ENCODE results near the gene GAS2L1.

GAS2L1 gene

DNA sequence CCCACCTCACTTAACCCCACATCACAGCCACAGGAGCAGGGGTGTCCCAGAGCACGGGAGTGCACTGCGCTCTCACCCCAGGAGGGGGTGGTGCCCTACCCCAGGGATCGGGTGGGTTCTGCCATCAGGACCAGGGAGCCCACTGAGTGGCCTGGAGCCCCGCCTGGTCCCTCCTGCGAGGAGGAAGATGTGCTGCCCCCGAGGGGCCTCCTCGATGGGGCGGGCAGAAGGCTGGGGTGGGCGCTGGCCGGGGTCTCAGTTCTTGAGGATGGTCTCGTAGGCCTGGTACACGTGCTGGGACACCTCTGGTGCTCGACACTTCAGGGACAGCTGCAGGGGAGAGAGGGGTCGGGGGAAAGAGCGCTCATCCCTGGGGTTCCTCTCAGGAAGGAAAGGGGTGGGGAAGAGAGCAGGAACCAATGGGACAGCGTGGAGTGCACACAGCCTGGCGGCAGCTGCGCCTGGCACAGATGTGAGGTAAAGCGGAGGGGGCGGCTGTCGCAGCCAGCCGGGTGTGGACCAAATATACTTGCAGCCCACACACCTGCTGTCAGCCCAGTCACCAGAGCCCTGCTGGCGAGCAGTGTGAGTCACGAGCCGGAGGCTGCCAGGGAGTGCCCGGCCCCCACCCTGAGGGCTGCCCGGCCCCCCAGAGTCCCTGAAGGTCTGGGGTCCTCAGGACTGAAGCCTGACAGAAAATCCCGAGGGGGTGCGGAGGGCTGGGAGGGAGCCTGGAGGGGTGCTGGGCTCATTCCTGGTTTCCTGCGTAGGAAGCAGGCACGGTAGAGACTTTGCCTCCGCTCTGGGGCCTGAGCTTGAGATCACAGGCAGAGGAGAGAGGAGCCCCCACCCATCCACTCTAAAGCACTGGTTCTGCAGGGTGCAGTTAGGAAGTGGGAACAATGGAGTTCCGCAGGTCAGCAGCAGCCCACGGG, 22.4 kb downstream of the GAS2L1 start:
- no peak for DNase-seq

DNA sequence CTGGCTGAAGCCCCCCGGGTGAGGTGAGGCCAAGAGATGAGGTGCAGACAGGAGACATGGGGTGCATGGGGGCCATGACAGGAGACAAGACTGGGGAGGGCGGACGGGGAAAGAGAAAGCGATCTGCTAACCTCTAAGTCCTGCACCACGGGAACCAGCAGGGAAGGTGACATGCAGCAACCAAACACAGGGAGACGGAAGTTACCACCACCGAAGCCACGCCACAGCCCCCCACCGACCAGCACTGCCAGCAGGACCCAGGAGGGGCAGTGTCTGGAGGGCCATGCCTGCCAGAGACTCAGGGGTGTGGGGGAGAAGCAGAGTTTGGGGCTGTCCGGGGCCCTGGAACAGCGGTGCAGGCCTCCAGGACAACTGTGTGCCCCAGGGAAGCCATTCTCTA, 23.1 kb downstream of the GAS2L1 start:
- DNase-seq, result no peak

DNA sequence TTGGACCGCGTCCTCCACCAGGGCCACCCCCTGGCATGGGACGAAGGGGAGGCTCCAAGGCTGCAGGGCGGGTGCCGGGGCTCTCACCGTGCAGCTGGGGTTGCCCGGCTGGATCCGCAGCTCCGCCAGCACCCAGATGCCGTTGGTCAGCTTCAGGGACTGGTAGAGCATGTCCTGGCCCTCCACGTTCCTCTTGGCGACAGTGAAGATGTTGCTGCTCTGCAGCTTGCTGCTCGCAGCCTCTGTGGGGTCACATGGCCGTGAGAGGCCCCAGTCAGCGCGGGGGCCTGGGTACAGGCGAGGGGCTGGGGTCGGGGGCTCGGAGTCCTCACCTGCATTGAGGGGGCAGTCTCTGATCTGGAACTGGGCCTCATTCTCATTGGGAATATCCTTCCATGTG, 23.8 kb downstream of the GAS2L1 start:
- DNase-seq, result no peak

DNA sequence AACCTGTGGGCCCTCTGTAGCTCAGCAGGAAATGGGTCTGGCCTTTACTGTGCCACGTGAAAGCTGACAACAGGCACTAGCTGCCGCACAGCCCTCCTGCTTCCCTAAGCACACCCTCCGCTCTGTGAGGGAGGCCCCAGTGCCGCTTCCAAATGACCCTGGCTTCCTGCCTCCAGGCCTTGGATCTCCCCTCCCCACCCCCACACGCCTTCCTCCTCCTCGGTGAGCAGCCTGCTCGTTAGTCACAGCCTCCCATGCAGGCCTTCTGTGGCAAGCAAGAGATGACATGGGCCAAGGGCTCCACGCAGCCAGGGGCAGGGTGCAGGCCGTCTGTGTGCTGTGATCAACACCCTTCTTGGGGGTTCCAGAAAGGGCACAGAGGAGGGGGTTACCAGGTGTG, 24.3 kb downstream of the GAS2L1 start:
- DNase-seq, result no peak

DNA sequence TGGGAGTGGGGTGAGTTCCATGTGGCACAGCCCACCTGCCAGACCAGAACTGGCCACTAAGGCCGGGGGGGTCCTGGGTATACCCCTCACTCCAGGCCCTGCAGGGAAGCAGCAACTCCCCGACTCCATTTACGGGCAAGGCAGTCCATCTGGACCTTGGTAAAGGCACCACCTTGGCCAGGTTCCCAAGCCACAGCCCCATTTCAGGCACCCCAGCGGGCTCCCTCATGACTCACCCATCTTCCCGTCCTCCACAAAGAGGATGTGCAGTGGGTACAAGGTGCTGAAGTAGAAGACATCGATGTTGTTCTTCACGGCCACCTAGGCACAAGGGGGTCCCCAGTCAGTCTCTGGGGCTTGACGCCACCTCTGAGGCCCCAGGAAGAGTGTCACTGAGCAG, 24.8 kb downstream of the GAS2L1 start:
- DNase-seq, result no peak

DNA sequence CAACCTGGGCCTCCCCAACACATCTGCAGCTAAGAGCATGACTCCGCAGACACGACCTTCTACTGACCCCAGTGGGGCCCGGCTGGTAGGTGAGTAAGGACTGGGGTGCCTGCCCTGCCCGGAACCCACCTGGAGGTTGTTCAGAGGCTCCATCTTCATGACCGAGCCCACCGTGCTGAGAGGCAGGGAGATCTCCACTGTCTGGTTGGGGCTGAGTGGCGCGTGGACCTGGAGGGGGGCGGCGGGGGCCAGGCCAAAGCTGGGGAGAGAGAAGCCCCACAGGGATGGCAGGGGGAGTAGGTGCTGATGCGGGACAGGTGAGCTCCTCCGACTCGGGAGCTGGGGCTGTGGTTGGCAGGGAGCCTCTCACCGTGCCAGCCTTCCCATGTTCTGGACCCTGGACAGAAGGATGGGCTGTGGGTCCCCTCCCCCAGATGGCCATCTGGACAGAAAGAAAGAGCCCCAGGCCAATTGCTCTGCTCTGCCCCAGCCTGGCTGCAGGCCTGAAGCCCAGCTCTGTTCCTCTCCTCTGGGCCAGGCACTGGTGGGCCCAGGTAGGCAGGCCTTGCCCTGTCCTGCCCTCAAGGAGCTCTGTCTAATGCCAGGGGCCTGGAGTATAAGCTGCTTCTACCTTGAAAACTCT, 25.3 kb downstream of the GAS2L1 start:
- DNase-seq, result no peak

DNA sequence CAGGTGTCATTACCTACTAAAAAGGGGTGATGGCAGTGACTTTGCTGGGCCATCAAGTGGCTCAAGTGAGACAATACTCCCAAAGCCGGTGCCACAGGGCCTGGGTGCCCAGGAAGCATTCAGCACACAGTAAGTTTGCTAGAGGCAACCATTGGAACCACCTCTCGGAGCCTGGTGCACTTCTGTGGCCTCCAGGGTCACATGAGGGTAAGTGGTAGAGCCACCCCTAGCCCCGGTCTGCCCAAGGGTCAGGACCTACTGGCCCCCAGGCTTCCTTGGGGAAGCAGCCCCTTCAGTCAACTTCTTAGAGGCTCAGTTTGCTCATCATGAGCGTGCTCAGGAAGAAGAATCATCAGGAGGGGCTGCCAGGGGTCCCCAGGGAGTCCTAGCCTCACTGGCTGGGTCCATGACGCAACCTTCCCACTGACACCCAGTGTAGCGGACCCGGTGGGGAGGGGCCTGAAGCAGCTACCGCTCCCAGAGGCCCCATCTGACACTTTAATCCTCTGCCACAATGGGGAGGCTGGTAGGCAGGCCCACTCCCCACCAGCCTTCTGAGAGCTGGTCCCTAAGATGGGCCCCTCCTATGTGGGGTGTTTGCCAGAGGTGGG, 26.5 kb downstream of the GAS2L1 start:
- DNase-seq, result no peak

DNA sequence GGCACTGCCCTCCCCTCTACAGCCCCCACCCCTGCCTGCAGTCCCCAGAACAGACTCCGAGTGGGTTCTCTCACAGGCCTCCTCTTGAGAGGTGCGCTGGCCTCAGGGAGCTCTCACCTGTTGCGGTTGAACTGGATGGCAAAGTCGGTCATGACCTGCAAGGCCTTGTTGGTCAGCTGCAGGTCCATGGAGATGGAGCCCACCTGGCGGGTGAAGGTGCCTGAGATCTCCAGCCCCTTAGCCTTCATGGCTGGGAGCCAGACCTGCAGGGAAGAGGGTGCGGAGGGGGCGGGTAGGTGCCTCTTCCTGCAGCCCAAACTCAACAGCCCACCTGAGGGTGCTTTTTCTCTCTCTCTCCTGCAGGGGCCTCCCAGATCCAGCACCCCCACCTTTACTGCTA, 27.7 kb downstream of the GAS2L1 start:
- no peak for DNase-seq

DNA sequence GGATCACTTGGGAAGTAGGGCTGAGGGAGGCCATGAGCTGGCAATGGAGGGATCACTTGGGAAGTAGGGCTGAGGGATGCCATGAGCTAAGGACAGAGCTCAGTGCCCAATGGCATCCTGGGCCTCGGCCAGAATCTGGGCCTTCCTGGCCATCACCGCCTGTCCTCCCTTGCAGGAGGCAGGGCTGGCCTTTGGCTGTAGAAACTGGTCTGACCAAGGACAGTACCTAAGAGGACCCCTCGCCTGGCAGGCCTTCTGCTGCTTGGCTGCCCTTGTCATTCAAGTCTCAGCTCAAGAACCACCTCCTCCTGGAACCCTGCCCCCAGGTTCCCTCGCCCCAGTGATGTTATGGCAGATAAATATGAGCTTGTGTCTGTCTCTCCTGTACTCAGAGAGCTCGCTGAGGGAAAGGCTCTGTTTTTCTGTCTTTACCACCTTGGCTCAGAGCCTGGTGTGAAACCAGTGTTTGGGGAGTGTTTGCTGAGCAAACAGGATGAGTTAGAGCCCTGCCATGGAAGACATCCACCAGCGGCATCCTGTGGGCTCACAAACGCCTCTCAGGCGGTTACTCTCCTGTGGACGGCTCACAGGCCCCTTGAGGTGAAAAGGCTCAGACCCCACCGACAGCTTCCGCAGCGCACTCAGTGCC, 28.4 kb downstream of the GAS2L1 start:
- DNase-seq, result no peak

DNA sequence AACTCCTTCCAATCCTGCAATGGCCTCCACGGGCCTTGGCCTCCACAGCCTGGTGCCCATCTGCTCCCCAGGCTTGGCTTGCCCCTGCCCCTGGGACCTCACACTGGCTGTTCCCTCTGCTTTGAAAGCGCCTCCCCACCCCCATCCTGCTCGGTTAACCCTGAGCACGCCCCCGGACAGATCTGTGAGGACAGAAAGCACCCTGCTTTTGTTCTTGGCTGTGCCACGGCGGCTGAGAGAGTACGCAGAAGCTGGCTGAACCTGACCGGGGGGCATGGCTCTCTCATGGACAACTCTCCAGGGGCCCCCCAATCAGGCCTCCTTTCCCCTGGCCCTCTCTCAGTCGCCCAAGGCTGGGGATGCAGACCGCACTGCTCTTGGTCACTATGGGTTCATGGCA, 29.2 kb downstream of the GAS2L1 start:
- DNase-seq, result no peak

DNA sequence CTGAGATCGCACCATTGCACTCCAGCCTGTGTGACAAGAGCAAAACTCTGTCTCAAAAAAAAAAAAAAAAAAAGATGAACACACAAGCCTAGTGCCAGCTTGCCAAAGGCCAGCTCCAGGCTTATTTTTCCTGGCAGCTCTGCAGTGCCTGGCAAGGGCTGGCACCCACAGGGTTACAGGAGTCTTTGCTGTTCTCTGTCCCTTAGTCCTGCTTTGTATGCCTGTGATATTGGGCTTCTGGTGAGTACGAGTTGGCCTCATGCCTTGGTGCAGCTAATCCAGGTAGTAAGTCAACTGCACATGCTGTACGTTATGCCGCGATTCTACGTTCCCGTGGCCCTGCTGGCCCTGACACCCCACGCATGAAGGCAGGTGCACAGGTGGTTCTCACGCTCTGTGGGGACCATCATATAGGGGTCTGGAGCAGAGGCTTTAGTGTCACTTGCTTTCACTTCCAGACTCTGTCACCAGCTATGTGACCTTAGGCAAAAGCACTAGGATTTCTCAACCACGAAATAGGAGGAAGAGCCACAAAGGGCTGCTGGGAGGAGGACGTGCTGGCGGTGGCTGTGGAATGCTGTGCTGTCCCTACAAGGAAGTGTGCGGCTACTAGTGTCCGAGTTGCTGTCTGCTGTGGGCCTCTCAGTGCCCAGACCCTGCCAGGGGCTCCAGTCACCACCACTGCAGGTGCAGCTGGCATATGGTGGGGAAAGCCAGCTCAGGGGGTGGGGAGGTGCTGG, 30.5 kb downstream of the GAS2L1 start:
- DNase-seq, result no peak

DNA sequence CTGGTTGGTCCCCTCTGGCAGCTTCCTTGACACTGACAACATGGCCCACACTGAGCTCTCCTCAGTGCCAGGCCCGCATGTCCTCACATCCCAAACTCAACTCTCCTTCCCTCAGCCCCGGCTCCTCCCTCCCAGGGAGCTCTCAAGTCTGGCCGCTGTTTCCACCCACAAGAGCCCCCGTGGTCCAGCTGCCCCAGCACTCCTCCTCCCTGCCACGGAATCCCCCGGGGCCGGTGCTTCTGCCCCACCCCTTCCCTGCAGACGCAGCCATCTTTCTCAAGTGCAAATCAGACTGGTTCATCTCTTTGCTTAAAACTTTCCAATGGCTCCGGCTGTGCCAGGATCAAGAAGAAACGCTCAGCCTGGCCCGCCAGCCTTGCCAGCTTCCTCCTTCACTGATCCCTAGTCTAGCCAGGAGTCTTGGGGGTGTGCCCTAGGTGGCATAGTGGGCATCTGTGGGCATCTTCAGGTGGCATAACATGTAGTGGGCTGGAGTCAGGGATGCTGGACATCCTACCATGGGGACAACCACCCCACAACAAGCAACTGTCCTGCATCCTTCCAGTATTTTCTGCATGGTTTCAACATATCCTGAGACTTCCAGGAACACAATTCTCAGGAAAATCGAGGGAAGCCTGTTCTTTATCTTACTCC, 31.3 kb downstream of the GAS2L1 start:
- no peak for DNase-seq

DNA sequence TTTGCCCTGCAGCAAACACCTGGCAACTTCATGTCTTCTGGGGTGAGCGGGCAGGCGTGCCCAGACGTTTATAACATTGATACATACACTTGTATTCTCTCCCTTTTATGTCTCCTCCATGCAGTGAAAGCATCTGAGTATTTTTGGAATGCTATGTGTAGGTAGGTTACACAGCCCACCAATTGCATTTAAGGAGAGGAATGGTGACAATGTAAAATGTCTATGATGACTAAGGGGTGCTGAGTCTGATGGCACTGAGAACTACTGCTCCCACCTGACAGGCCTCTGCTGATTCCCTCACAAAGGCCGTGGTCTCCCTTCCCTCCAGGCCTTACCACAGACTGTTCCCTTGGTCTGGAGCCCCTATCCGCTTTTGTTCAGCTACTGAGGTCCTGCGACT, 31.9 kb downstream of the GAS2L1 start:
- DNase-seq, result no peak

DNA sequence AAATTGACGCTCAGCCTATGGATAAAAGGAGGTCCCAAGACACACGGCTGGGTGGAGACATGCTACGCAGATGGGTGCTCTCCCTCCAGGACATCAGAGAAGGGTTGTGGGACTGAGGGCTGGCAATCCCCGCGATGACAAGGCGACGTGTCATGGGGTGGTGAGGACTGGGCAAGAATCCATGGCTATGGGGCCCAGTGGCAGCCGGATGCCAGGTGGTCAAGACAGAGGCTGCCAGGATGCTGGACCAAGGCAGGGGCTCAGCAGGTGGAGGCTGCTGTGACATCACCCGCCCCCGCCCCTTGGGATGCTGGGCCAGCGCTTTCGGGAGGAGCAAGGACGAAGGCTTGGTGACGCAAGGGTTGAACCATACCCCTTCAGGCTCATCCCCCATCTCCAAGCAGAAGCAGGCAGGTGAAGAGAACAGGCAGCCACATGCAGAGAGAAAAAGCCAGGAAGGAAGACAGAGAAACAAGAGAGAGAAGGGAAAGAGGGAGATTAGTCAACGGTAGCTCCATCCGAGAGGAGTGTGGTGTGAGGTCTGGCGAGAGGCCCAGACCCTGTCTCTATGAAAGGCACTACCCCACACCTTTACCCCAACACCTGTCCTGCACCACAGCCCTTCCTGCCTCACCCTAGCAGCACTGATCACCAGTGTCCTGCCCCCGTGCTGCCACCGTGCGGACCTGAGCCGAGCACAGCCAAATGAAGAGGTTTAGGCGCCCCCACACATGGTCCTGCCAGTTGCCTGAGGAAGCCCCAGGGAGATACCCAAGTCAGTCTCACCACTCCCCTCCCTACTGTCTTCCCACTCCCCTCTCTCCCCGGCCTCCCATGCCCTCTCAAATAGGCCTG, 33.2 kb downstream of the GAS2L1 start:
- no peak for DNase-seq

DNA sequence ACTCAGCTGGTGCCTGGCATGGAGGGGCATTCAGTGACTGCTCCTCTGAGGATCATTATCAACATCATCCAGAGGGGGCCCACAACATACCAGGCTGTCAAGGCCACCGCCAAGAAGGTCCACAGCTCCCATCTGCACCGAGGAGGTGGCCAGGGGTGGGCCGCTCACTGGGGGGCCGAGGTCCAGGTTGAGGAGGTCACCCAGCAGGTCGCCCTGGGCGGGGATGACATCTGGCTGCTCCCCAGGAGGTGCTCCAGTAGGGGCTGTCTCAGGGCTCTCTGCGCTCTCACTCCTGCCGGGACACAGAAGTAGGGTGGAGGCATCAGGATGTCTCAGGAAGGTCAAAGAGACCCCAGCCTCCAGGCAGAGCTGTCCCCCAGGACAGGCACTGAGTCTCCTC, 34.1 kb downstream of the GAS2L1 start:
- DNase-seq, result no peak

DNA sequence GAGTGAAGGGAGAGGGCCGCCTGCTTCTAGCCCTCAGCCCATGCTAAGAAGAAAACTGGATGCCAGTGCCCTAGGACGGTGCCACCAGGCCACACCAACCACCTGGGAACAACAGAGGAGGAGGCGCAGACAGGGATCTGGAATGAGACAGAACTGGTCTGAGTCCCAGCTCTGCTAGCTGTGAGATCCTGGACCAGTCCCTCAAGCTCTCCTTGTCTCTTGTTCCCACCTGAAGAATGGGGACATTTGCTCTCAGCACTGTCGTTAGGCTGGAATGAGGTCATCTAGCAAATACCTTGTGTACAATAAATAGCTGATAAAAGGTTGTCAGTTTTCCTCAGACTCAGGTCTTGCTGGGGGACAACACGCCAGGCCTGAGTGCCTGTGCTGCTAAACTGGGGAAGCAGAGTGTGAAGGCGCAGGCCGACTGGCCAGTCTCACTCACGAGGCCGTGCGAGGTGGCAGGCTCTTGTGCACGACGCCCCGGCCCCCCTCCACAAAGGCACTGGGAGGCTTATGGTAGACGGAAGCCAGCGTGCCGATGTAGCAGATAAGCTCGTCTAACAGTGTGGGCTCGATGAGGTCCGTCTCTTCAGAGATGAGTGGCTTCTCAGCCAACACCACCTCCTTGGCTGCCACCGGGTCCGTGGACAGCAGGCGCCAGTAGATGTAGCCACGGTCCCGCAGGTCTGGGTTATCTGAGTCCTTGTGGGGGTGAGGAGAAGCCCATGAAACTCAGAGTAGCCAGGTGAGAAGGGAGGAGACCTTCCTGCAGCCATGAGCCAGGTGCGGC, 34.8 kb downstream of the GAS2L1 start:
- no peak for DNase-seq

DNA sequence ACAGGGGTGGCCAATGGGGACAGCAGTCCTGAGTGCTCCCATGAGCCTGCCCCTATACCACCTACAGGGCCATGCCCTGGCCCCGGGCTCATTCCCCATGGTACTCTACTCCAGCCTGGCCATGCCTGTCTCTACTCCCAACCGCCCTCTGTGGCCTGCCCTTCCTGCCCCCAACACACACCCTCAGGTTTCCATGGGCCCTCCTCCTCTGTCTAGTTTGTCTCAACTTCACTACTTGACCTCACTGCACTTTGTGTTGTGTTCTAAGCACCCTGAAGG, 35.3 kb downstream of the GAS2L1 start:
- no peak for DNase-seq

DNA sequence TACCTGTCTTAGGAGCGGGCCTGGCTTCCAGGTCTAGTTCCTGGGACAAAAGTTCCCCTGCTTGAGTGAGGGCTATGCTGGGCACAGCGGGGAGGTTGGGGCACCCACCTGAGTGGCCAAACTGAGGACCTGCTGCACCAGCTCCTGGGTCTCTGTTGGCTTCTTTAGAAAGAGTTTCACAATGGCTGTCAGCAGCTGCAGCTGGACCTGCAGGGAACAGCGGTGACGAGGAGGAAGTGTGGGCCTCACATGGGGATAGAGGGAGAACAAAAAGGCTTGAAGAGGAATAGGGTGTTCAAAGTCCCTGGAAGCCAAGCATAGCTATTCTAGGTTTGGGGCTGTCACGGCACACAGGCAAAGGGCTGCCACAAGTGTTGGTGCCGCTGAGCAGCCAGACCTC, 35.7 kb downstream of the GAS2L1 start:
- no peak for DNase-seq

DNA sequence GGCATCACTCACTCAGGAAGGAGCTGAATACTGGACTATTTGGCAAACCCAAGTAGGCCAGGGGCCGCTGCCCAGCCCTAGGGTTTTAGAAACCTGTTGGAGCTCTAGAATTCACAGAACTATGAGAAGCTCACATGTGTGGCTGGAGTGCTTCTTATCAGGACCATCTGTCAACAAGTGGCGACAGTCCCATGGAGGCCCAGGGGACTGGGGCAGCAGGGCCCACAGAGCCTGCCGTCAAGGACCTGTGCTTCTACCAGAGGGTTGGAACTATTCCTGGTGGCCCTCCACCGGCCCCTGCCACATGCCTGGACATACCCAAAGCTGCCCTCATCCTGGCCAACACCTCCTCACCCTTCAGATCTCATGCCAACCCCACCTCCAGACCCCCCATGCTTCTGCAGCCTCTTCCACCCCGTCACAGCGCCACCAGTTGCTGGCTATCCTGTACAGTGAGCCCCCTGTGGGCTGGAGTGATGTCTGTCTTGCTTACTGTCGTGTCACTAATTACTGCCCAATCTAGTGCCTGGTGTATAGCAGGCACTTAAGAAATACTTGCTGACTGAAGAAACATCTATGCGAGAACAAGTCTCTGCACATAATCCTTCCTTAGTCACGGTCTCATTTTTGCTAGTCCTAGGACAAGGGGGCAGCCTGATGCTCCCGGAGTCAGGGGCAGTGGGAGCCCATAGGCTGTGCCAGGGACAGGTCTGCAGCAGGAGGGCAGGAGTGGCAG, 36.3 kb downstream of the GAS2L1 start:
- DNase-seq, result no peak

DNA sequence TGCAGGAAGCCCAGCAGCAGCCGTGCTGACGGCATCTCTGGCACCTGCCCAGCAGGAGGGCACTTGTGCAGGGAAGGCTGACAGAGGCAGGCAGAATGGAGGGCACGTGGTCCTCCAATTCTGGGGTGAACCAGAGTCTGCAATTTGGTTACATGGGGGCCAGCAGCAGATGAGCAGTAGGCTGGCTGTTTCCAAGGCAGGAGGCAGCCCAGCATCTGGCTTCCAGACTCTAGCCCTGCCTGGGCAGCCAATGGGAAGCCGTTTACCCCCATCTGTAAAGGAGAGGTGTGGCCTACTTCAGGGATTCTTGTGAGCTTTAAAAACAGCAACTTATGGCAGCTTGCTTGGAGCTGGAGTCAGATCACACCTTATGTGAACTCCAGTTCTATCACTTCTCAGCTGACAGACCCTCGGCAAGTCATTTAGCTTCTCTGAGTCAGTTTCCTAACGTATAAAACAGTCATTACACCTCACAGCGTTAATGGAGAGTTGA, 36.9 kb downstream of the GAS2L1 start:
- no peak for DNase-seq
